Measurements from ENCODE around the gene HOXD12. TPM values are rescaled to one million over a fixed set of nuclear protein-coding genes. Genes with fewer than 3 reads are reported as not detected.
A peak's percentile ranks its signal among the peaks of the same experiment; 100 is the strongest.

Gene HOXD12
- total and polyA plus RNA-seq, 2 experiments from 2014 or later: not detected

DNA sequence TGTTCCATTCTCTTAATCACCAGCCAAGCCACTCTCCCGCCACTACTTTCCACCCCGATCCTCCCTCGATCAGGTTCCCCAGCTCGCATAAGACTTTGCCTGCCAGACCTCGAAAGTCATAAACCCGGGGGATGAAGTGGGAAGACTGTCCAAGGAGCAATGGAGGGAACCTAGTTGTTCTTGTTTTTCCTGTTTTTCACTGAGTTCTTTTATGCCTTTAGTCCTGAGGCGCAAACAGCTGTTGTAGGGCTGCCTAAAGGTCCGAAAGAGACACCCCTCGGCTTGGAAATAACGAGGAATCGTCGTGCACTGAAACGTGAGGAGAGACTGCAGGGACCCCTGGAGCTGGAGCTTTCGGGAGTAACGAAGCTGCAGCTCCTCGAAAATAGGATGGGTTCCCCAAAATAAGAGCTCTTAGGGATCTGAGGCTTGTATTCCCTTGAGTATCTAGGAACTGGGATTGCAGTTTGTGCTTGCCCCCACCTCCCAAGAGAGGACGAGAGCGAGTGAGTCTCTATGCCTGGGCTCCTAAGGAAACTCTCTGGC lies 1.7 kb upstream of the HOXD12 start (continued):
- TF ChIP-seq, protein P1, sequence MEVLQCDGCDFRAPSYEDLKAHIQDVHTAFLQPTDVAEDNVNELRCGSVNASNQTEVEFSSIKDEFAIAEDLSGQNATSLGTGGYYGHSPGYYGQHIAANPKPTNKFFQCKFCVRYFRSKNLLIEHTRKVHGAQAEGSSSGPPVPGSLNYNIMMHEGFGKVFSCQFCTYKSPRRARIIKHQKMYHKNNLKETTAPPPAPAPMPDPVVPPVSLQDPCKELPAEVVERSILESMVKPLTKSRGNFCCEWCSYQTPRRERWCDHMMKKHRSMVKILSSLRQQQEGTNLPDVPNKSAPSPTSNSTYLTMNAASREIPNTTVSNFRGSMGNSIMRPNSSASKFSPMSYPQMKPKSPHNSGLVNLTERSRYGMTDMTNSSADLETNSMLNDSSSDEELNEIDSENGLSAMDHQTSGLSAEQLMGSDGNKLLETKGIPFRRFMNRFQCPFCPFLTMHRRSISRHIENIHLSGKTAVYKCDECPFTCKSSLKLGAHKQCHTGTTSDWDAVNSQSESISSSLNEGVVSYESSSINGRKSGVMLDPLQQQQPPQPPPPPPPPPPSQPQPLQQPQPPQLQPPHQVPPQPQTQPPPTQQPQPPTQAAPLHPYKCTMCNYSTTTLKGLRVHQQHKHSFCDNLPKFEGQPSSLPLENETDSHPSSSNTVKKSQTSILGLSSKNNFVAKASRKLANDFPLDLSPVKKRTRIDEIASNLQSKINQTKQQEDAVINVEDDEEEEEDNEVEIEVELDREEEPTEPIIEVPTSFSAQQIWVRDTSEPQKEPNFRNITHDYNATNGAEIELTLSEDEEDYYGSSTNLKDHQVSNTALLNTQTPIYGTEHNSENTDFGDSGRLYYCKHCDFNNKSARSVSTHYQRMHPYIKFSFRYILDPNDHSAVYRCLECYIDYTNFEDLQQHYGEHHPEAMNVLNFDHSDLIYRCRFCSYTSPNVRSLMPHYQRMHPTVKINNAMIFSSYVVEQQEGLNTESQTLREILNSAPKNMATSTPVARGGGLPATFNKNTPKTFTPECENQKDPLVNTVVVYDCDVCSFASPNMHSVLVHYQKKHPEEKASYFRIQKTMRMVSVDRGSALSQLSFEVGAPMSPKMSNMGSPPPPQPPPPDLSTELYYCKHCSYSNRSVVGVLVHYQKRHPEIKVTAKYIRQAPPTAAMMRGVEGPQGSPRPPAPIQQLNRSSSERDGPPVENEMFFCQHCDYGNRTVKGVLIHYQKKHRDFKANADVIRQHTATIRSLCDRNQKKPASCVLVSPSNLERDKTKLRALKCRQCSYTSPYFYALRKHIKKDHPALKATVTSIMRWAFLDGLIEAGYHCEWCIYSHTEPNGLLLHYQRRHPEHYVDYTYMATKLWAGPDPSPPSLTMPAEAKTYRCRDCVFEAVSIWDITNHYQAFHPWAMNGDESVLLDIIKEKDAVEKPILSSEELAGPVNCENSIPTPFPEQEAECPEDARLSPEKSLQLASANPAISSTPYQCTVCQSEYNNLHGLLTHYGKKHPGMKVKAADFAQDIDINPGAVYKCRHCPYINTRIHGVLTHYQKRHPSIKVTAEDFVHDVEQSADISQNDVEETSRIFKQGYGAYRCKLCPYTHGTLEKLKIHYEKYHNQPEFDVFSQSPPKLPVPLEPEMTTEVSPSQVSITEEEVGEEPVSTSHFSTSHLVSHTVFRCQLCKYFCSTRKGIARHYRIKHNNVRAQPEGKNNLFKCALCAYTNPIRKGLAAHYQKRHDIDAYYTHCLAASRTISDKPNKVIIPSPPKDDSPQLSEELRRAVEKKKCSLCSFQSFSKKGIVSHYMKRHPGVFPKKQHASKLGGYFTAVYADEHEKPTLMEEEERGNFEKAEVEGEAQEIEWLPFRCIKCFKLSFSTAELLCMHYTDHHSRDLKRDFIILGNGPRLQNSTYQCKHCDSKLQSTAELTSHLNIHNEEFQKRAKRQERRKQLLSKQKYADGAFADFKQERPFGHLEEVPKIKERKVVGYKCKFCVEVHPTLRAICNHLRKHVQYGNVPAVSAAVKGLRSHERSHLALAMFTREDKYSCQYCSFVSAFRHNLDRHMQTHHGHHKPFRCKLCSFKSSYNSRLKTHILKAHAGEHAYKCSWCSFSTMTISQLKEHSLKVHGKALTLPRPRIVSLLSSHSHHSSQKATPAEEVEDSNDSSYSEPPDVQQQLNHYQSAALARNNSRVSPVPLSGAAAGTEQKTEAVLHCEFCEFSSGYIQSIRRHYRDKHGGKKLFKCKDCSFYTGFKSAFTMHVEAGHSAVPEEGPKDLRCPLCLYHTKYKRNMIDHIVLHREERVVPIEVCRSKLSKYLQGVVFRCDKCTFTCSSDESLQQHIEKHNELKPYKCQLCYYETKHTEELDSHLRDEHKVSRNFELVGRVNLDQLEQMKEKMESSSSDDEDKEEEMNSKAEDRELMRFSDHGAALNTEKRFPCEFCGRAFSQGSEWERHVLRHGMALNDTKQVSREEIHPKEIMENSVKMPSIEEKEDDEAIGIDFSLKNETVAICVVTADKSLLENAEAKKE (CRISPR knock-in tag; IDR thresholded peaks at IDR 0.05): no peak
- TF ChIP-seq EZH2 (IDR thresholded peaks at IDR 0.05; ENCODE audit: low read depth, unreplicated experiment): peak; percentile 95

DNA sequence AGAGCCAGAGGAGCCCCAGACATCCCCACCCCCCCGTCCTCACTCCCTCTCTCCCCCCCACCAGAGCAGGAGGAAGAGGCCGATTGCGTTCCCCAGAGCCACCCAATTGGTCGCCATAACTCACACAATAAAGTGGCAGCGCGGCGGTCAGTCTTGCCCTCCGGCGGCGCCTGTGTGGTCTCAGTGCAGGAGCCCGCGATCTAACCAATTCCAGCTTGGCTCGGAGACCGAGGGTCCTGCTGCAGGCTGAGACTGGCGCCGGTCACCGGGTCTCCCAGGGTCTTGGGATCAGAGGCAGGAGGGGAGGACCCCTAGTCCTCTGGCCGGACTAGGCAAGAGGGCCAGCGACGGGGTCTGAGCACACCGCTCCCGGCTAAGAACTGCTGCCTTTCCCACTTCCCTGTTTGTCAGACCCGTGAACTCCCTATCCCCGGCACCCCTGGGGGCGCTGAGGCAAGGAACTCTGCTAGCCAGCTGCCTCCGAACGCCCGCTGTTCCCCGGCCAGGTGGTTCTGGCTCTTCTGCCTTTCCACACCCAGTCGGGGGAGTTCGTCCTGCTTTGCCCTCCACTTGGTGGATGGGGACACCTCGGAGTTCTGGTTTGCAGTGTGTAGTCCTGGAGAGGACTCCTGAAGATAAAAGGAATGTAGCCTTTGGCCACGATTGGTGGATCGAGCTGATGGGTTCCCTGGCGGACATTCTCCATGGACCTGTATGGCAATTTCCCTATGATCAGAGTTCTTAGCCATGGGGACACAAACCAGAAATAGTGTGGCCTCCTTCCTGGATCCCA lies 1.0 kb upstream of the HOXD12 start:
- no peak overlapping the region for H3K27ac ChIP-seq (ENCODE audit: low read depth)
- no peaks in the 10 kb centered on the region for H3K9me2 ChIP-seq (ENCODE audit: insufficient read depth)
- no peaks in the 10 kb centered on the region; the same call in 1 of the 2 replicates for H3K36me3 ChIP-seq (ENCODE audit: insufficient read depth)
- H3K4me3 Mint-ChIP-seq: peak overlapping the region; percentile 68
- H2AFZ ChIP-seq: peak overlapping the region; percentile 7
- H3K36me3 Mint-ChIP-seq (ENCODE audit: low read depth): no peaks in the 10 kb centered on the region; the same call in 2 of the 3 replicates
- peak; percentile 66 for DNase-seq (ENCODE audit: low spot score)
- peaks cover 26% of the 10 kb centered on the region for H3F3A ChIP-seq (replicated peaks; ENCODE audit: low read depth)
- peaks cover 45% of the 10 kb centered on the region for H4K20me1 ChIP-seq (replicated peaks; ENCODE audit: insufficient read depth)
- H3K27me3 ChIP-seq (ENCODE audit: insufficient read depth): peaks cover 94% of the 10 kb centered on the region
- no peaks in the 10 kb centered on the region for H3K79me2 ChIP-seq (replicated peaks; ENCODE audit: insufficient read depth)
- no peak overlapping the region for H3K27ac Mint-ChIP-seq
- H3K4me1 ChIP-seq (ENCODE audit: insufficient read depth): peaks cover 62% of the 10 kb centered on the region
- H3K4me1 Mint-ChIP-seq: peaks cover 42% of the 10 kb centered on the region
- peak overlapping the region; percentile 46 for H3K4me3 ChIP-seq
- ATAC-seq: peak; percentile 5
- peak overlapping the region; percentile 94 for H3K4me2 ChIP-seq
- H3K9me3 Mint-ChIP-seq: no peaks in the 10 kb centered on the region
- H3K27me3 Mint-ChIP-seq (ENCODE audit: insufficient read depth, low read depth, poor library complexity): peaks cover 99% of the 10 kb centered on the region
- TF ChIP-seq EZH2phosphoT487 (IDR thresholded peaks at IDR 0.05; ENCODE audit: unreplicated experiment) (peak; percentile 74), STAT1 (IDR thresholded peaks at IDR 0.05; ENCODE audit: unreplicated experiment) (no peak), ZNF331 (CRISPR knock-in tag; IDR thresholded peaks at IDR 0.05; ENCODE audit: low read depth) (no peak), EZH2 (IDR thresholded peaks at IDR 0.05; ENCODE audit: low read depth, unreplicated experiment) (peak; percentile 86), ZNF114 (CRISPR knock-in tag; IDR thresholded peaks at IDR 0.05) (no peak), POLR2AphosphoS5 (IDR thresholded peaks at IDR 0.05; ENCODE audit: low read depth) (no peak), NANOG (IDR thresholded peaks at IDR 0.05; ENCODE audit: borderline replicate concordance) (no peak)
- TF ChIP-seq, protein P2, sequence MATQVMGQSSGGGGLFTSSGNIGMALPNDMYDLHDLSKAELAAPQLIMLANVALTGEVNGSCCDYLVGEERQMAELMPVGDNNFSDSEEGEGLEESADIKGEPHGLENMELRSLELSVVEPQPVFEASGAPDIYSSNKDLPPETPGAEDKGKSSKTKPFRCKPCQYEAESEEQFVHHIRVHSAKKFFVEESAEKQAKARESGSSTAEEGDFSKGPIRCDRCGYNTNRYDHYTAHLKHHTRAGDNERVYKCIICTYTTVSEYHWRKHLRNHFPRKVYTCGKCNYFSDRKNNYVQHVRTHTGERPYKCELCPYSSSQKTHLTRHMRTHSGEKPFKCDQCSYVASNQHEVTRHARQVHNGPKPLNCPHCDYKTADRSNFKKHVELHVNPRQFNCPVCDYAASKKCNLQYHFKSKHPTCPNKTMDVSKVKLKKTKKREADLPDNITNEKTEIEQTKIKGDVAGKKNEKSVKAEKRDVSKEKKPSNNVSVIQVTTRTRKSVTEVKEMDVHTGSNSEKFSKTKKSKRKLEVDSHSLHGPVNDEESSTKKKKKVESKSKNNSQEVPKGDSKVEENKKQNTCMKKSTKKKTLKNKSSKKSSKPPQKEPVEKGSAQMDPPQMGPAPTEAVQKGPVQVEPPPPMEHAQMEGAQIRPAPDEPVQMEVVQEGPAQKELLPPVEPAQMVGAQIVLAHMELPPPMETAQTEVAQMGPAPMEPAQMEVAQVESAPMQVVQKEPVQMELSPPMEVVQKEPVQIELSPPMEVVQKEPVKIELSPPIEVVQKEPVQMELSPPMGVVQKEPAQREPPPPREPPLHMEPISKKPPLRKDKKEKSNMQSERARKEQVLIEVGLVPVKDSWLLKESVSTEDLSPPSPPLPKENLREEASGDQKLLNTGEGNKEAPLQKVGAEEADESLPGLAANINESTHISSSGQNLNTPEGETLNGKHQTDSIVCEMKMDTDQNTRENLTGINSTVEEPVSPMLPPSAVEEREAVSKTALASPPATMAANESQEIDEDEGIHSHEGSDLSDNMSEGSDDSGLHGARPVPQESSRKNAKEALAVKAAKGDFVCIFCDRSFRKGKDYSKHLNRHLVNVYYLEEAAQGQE (IDR thresholded peaks at IDR 0.05; ENCODE audit: unreplicated experiment): no peak
